ENCODE data around the gene ECI1.

GRCh38 chr16:2299121-2299914 is 47.9 kb upstream of the ECI1 start:
- TF ChIP-seq CTCF (IDR thresholded peaks at IDR 0.05) (no peak), ZFX (IDR thresholded peaks at IDR 0.05; ENCODE audit: borderline replicate concordance) (no peak)

Data from 22Rv1 (cell line).